PFSK-1 (cell line): ENCODE data around the gene TNP2.

ENCODE experiments used
- POLR2AphosphoS5 ChIP-seq: IDR thresholded peaks from 2 replicates; pipeline ENCODE4 v1.6.1; 2012; ENCODE audit warnings: low read depth, mild to moderate bottlenecking, control low read depth, low read length, moderate library complexity
- SIN3A ChIP-seq: IDR thresholded peaks from 2 replicates; pipeline ENCODE4 v1.6.1; 2012; ENCODE audit warnings: mild to moderate bottlenecking, low read length, moderate library complexity, borderline replicate concordance; ENCODE audit not compliant: insufficient read depth
- TF ChIP-seq, protein P1 (sequence below), 2 experiments: IDR thresholded peaks; 2 replicates each; pipeline versions ENCODE4 v1.6.1 to v1.8.0; 2011 to 2012; ENCODE audit warnings: low read depth in 2 of 2, low read length in 2 of 2, control low read depth in 1 of 2, inconsistent platforms in 1 of 2, mild to moderate bottlenecking in 1 of 2, moderate library complexity in 1 of 2; ENCODE audit not compliant: insufficient read depth in 1 of 2

DNA sequence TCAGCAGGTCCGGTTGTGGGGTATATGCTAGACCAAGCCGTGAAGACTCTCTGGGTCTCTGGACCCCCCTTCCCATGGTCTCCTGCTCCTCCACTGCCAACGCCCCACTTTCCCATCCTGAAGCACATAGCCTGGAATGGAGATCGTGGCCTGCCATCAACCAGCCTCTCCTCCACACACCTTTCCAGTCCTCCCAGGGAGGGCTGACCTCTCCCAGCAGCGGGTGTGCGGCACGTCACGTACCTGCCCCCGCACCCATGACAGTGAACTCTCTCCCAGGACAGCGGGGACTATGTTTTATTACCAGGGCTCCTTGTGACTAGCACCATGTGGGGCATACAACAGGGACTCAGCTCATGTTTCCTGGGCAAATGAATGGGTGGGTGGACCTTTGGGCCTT, 2.5 kb upstream of the TNP2 start:
- TF ChIP-seq POLR2AphosphoS5 (no peak), SIN3A (no peak)
- TF ChIP-seq, protein P1, sequence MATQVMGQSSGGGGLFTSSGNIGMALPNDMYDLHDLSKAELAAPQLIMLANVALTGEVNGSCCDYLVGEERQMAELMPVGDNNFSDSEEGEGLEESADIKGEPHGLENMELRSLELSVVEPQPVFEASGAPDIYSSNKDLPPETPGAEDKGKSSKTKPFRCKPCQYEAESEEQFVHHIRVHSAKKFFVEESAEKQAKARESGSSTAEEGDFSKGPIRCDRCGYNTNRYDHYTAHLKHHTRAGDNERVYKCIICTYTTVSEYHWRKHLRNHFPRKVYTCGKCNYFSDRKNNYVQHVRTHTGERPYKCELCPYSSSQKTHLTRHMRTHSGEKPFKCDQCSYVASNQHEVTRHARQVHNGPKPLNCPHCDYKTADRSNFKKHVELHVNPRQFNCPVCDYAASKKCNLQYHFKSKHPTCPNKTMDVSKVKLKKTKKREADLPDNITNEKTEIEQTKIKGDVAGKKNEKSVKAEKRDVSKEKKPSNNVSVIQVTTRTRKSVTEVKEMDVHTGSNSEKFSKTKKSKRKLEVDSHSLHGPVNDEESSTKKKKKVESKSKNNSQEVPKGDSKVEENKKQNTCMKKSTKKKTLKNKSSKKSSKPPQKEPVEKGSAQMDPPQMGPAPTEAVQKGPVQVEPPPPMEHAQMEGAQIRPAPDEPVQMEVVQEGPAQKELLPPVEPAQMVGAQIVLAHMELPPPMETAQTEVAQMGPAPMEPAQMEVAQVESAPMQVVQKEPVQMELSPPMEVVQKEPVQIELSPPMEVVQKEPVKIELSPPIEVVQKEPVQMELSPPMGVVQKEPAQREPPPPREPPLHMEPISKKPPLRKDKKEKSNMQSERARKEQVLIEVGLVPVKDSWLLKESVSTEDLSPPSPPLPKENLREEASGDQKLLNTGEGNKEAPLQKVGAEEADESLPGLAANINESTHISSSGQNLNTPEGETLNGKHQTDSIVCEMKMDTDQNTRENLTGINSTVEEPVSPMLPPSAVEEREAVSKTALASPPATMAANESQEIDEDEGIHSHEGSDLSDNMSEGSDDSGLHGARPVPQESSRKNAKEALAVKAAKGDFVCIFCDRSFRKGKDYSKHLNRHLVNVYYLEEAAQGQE (IDR thresholded peaks at IDR 0.05; ENCODE audit: insufficient read depth in 1 of 2, low read depth in 2 of 2, low read length in 2 of 2), result no peak
